Measurements from ENCODE around the gene SLC66A1.
"Not testable (repeated sequence)": the region's sequence is repeated elsewhere in the genome, so short reads cannot be mapped to it uniquely, and the experiment has no call there.

Gene SLC66A1

GRCh38 chr1:19274636-19275035 is 37.5 kb upstream of the SLC66A1 start:
- TF ChIP-seq CTCF (IDR thresholded peaks at IDR 0.05; ENCODE audit: extremely low read depth, missing control alignments), result no peak
- no peak for DNase-seq (ENCODE audit: low spot score)

- no peak for TF ChIP-seq CTCF (IDR thresholded peaks at IDR 0.05; ENCODE audit: extremely low read depth, missing control alignments)
Measured at GRCh38 chr1:19283891-19284290, 28.2 kb upstream of the SLC66A1 start.

GRCh38 chr1:19284881-19285280 is 27.2 kb upstream of the SLC66A1 start:
- no peak for TF ChIP-seq CTCF (IDR thresholded peaks at IDR 0.05; ENCODE audit: extremely low read depth, missing control alignments)
- DNase-seq (ENCODE audit: low spot score), result no peak

More at GRCh38 chr1:19283891-19284290, 28.2 kb upstream of the SLC66A1 start:
- no peak for DNase-seq (ENCODE audit: low spot score)

- DNase-seq (ENCODE audit: low spot score), result not testable (repeated sequence)
Measured at GRCh38 chr1:19285366-19285765, 26.8 kb upstream of the SLC66A1 start.

GRCh38 chr1:19285807-19286206 is 26.3 kb upstream of the SLC66A1 start:
- not testable (repeated sequence) for DNase-seq (ENCODE audit: low spot score)

GRCh38 chr1:19287436-19288185 is 24.5 kb upstream of the SLC66A1 start:
- DNase-seq (ENCODE audit: low spot score), result no peak
- no peak for TF ChIP-seq CTCF (IDR thresholded peaks at IDR 0.05; ENCODE audit: extremely low read depth, missing control alignments)

GRCh38 chr1:19288324-19289241 is 23.5 kb upstream of the SLC66A1 start, which contains the start of gene AKR7A3:
Gene AKR7A3 (minus strand): TSS chr1:19288770. CDS start chr1:19288709, 61 bp downstream.
- DNase-seq (ENCODE audit: low spot score), result peak; percentile 72

- no peak for DNase-seq (ENCODE audit: low spot score)
- no peak for TF ChIP-seq CTCF (IDR thresholded peaks at IDR 0.05; ENCODE audit: extremely low read depth, missing control alignments)
Measured at GRCh38 chr1:19289244-19289643, 22.9 kb upstream of the SLC66A1 start.

Measured in GM20000 (cell line).